MCF 10A (cell line): Measurements from ENCODE around the gene GORASP1. TPM values are rescaled to one million over a fixed set of nuclear protein-coding genes. Genes with fewer than 3 reads are reported as not detected.

Source experiments
- BruUV-seq: library from RNA; stranded (reverse); fragments of 400-500 nt; replicated peaks from 2 replicates; lab custom pipeline; 2021; lab: Mats Ljungman, UMichigan
- CTCF ChIA-PET: fragments of 300-600 bp; sonication (Branson Sonifier 250); formaldehyde crosslinking; extraction: SDS; loops from one replicate; lab custom pipeline; 2021; ENCODE audit warnings: antibody characterized with exemption, inconsistent platforms; lab: Yijun Ruan, JAX
- POLR2A ChIA-PET: fragments of 300-600, 350-650 bp; sonication (Branson Sonifier 250); formaldehyde crosslinking; extraction: SDS; loops from one replicate; lab custom pipeline; 2020; ENCODE audit warnings: antibody characterized with exemption, inconsistent platforms; lab: Yijun Ruan, JAX
- DNase-seq: peaks from one replicate; pipeline ENCODE4 v3.0.0-alpha.2; 2018; ENCODE audit not compliant: unreplicated experiment
- H3K27ac Mint-ChIP-seq: one replicate; pipeline ENCODE4 v1.8.0; 2022; ENCODE audit warnings: mild to moderate bottlenecking, low read depth, mixed read lengths; ENCODE audit not compliant: unreplicated experiment
- H3K27me3 Mint-ChIP-seq: one replicate; pipeline ENCODE4 v1.8.0; 2022; ENCODE audit warnings: mixed read lengths; ENCODE audit not compliant: insufficient read depth, unreplicated experiment
- H3K36me3 Mint-ChIP-seq: one replicate; pipeline ENCODE4 v1.8.0; 2022; ENCODE audit warnings: mild to moderate bottlenecking, moderate library complexity, mixed read lengths; ENCODE audit not compliant: insufficient read depth, unreplicated experiment
- H3K4me1 Mint-ChIP-seq: one replicate; pipeline ENCODE4 v1.8.0; 2022; ENCODE audit warnings: mixed read lengths; ENCODE audit not compliant: insufficient read depth, unreplicated experiment
- H3K4me3 Mint-ChIP-seq: one replicate; pipeline ENCODE4 v1.8.0; 2022; ENCODE audit warnings: mild to moderate bottlenecking, moderate library complexity, mixed read lengths; ENCODE audit not compliant: unreplicated experiment
- H3K9me3 Mint-ChIP-seq: one replicate; pipeline ENCODE4 v1.8.0; 2022; ENCODE audit warnings: mixed read lengths; ENCODE audit not compliant: unreplicated experiment
- CTCF ChIP-seq: fragments of 200-600 bp; IDR thresholded peaks from one replicate; pipeline ENCODE4 v1.8.0; 2022; ENCODE audit warnings: antibody characterized with exemption, mild to moderate bottlenecking; ENCODE audit not compliant: unreplicated experiment
- intact Hi-C: fragments of 100-400 bp; cut with micrococcal nuclease; formaldehyde crosslinking; loops from 2 replicates; pipeline ENCODE4 v1.14.1; 2022
- total RNA-seq: library from RNA; stranded (reverse); gene quantifications from 2 replicates; pipeline ENCODE4 v1.2.3, GENCODE V29; 2022

Gene GORASP1
- total RNA-seq, 1 experiment from 2014 or later = 34.4 TPM

DNA sequence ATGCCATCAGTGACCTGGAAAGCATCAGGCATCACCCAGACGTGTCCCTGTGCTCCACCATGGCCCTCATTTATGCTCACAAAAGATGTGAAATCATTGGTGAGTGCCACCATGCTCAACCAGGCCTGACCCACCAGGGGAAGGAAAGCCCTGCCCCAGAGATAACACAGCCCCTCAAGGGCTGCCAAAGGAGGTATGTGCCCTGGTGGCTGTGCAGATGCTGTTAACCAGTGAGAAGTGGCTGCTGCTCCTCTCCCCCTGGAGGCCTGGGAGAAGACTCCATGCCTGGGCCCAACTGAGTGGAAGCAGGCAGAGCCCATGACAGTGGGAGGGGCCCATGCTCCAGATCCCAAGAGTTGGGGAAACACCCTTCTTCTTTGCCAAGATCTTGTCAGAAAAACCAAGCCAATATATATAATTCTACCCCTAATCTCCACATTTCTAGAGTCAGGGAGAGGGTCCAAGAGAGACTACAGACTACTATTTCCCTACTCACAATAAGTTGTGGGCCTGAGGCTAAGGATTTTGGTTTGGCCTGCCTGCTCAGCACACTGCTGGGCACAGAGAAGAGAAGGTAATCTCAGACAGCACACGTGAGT lies 2.7 kb upstream of the GORASP1 start:
- H3K27me3 Mint-ChIP-seq = no peaks in the 10 kb centered on the region
- no peaks in the 10 kb centered on the region for H3K9me3 Mint-ChIP-seq
- no TSS peak for BruUV-seq
- CTCF ChIA-PET = interaction anchor here (1.9 to 5.9 kb wide), 3 partner anchors 16 to 181 kb away, joined by 4 to 39 read pairs (median 17); no protein-coding TSS in a partner anchor
- intact Hi-C loops = no loop called here
- H3K27ac Mint-ChIP-seq = no peak overlapping the region
- H3K4me1 Mint-ChIP-seq = peaks cover 25% of the 10 kb centered on the region
- no peak for DNase-seq
- POLR2A ChIA-PET = interaction anchor here (0.9 kb wide), 1 partner anchor 178 kb away, joined by 4 read pairs; no protein-coding TSS in a partner anchor
- H3K4me3 Mint-ChIP-seq = no peak overlapping the region
- no peaks in the 10 kb centered on the region for H3K36me3 Mint-ChIP-seq
- no peak for TF ChIP-seq CTCF

GRCh38 chr3:39109086-39109485 lies 1.7 kb upstream of the GORASP1 start:
- intact Hi-C loops = no loop called here
- ChIA-PET POLR2A (interaction anchor here (0.6 to 0.9 kb wide), 3 partner anchors 18 to 179 kb away, joined by 3 to 4 read pairs (median 3); no protein-coding TSS in a partner anchor), CTCF (interaction anchor here (1.2 to 5.9 kb wide), 5 partner anchors 18 to 182 kb away, joined by 3 to 39 read pairs (median 7); no protein-coding TSS in a partner anchor)
- no peak for TF ChIP-seq CTCF
- H3K4me3 Mint-ChIP-seq = no peak overlapping the region
- H3K36me3 Mint-ChIP-seq = no peaks in the 10 kb centered on the region
- no TSS peak for BruUV-seq
- H3K27ac Mint-ChIP-seq = no peak overlapping the region
- no peaks in the 10 kb centered on the region for H3K27me3 Mint-ChIP-seq
- H3K4me1 Mint-ChIP-seq = peaks cover 30% of the 10 kb centered on the region
- no peaks in the 10 kb centered on the region for H3K9me3 Mint-ChIP-seq
- DNase-seq = no peak

DNA sequence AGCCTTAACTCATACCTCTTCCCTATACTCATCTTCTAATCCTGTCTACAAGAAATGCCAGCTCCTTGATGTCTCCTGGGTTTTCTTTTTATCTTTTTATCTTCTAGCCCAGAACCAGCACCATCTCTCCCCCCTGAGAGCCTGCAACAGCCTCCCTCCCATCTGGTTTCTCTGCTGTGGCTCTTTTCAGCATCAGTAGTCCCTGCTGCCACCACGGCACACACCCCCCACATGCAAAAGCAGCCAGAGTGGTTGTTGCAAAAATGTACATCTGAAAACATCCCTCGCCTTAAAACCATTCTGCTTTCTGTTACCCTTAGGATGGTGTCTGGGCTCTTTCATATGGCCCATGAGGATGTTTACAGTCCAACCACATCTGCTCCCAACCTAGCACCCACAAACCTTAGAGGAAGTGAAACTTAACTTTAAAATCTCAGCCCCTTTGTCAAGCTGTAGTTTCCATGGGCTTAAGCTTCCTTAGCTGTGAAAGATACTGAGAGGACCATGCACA lies 828 bp upstream of the GORASP1 start:
- Mint-ChIP-seq H3K4me1 (peaks cover 37% of the 10 kb centered on the region), H3K4me3 (peak overlapping the region; percentile 94), H3K36me3 (no peaks in the 10 kb centered on the region), H3K27ac (peak overlapping the region; percentile 94), H3K27me3 (no peaks in the 10 kb centered on the region), H3K9me3 (no peaks in the 10 kb centered on the region)
- no peak for DNase-seq
- TF ChIP-seq CTCF = no peak
- intact Hi-C loops = no loop called here
- ChIA-PET POLR2A (interaction anchor here (0.6 to 1.8 kb wide), 17 partner anchors 8 to 199 kb away, joined by 3 to 9 read pairs (median 4); no protein-coding TSS in a partner anchor), CTCF (interaction anchor here (0.6 to 5.9 kb wide), 10 partner anchors 9 to 1441 kb away, joined by 3 to 39 read pairs (median 5); no protein-coding TSS in a partner anchor)
- TSS peak; percentile 55 for BruUV-seq

DNA sequence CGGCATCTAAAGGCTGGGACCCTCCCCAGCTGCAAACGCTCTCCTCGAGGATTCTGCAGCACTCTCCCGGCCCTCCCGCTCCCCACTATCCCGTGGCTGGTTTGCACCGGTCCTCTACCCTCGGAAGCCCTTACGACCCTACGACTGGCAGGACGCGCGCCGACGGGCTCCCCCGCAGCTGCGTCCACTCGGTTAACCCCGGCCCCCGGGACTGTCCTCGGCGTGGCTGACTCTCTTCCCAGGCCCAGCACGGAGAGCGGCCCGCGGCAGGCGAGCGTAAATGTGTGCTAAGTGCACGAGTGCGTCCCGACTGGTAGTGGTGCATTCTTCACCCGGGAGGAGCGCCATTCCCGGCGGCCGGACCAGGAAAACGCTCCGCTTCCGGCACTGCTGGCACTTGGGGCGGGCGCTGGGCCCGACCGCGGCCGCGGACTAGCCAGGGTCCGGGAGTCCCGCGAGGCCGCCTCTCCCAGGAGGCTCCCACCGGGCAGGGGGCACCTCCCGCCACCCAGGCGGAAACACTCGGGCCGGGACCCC lies 508 bp downstream of the GORASP1 start:
- H3K36me3 Mint-ChIP-seq = no peaks in the 10 kb centered on the region
- no peaks in the 10 kb centered on the region for H3K9me3 Mint-ChIP-seq
- POLR2A ChIA-PET = interaction anchor here (0.9 to 2.2 kb wide), 11 partner anchors 9 to 185 kb away, joined by 3 to 9 read pairs (median 5); no protein-coding TSS in a partner anchor
- peaks cover 37% of the 10 kb centered on the region for H3K4me1 Mint-ChIP-seq
- TF ChIP-seq CTCF = no peak
- DNase-seq = peak; percentile 48
- no peaks in the 10 kb centered on the region for H3K27me3 Mint-ChIP-seq
- H3K27ac Mint-ChIP-seq = peak overlapping the region; percentile 94
- no TSS peak for BruUV-seq
- H3K4me3 Mint-ChIP-seq = peak overlapping the region; percentile 94
- intact Hi-C loops = loop anchor here (2.0 kb wide), 1 partner anchor 74 kb away; no protein-coding TSS in a partner anchor
- CTCF ChIA-PET = interaction anchor here (0.7 to 5.9 kb wide), 6 partner anchors 13 to 184 kb away, joined by 3 to 39 read pairs (median 10); no protein-coding TSS in a partner anchor
